ENCODE data around the gene COL4A2.
"Not testable (repeated sequence)": the region's sequence is repeated elsewhere in the genome, so short reads cannot be mapped to it uniquely, and the experiment has no call there.

COL4A2 gene

GRCh38 chr13:110308656-110309359, 1.7 kb downstream of the COL4A2 start:
- DNase-seq: no peak

- no peak for DNase-seq
Measured at GRCh38 chr13:110309661-110310524, 2.8 kb downstream of the COL4A2 start.

- DNase-seq: no peak
Measured at GRCh38 chr13:110310541-110311442, 3.7 kb downstream of the COL4A2 start.

- no peak for DNase-seq
Measured at GRCh38 chr13:110311443-110312338, 4.6 kb downstream of the COL4A2 start.

- DNase-seq: no peak
Measured at GRCh38 chr13:110312339-110313031, 5.4 kb downstream of the COL4A2 start.

- DNase-seq: not testable (repeated sequence)
Measured at GRCh38 chr13:110313261-110313660, 6.2 kb downstream of the COL4A2 start.

GRCh38 chr13:110313733-110314132, 6.6 kb downstream of the COL4A2 start:
- not testable (repeated sequence) for DNase-seq

GRCh38 chr13:110314516-110315245, 7.6 kb downstream of the COL4A2 start:
- DNase-seq: no peak

- no peak for DNase-seq
Measured at GRCh38 chr13:110316196-110316595, 9.1 kb downstream of the COL4A2 start.

- DNase-seq: no peak
Measured at GRCh38 chr13:110317093-110317492, 10.0 kb downstream of the COL4A2 start.

GRCh38 chr13:110317496-110318195, 10.6 kb downstream of the COL4A2 start:
- no peak for DNase-seq

- DNase-seq: no peak
Measured at GRCh38 chr13:110318920-110319319, 11.8 kb downstream of the COL4A2 start.

GRCh38 chr13:110319397-110319773, 12.3 kb downstream of the COL4A2 start:
- DNase-seq: no peak

- DNase-seq: no peak
Measured at GRCh38 chr13:110319774-110320509, 12.9 kb downstream of the COL4A2 start.

- DNase-seq: no peak
Measured at GRCh38 chr13:110320645-110321044, 13.6 kb downstream of the COL4A2 start.

GRCh38 chr13:110321573-110321972, 14.5 kb downstream of the COL4A2 start:
- DNase-seq: not testable (repeated sequence)

- no peak for DNase-seq
Measured at GRCh38 chr13:110322126-110322827, 15.2 kb downstream of the COL4A2 start.

GRCh38 chr13:110322828-110323171, 15.7 kb downstream of the COL4A2 start:
- no peak for DNase-seq
